Mesenchymal stem cell (in vitro differentiated cells and primary cell): ENCODE results near the gene TEAD4.

Experiments
- DNase-seq: peaks from one replicate; pipeline ENCODE4 v3.0.0-alpha.2; 2013
- H2AFZ ChIP-seq: one replicate; pipeline ENCODE4 v1.6.1; 2013; ENCODE audit warnings: low read depth, mild to moderate bottlenecking, control low read depth, inconsistent platforms, low read length, moderate library complexity
- H2AK5ac ChIP-seq: 2 replicates; pipeline ENCODE4 v1.6.1; 2013; ENCODE audit warnings: low read length, moderate library complexity, mild to moderate bottlenecking, inconsistent platforms; ENCODE audit not compliant: severe bottlenecking
- H2BK120ac ChIP-seq: one replicate; pipeline ENCODE4 v1.6.1; 2013; ENCODE audit warnings: low read depth, mild to moderate bottlenecking, inconsistent platforms, low read length, moderate library complexity
- H2BK12ac ChIP-seq, 2 experiments: one replicate each; pipeline ENCODE4 v1.6.1; 2013; ENCODE audit warnings: inconsistent platforms in 2 of 2, low read length in 2 of 2, mild to moderate bottlenecking in 2 of 2, moderate library complexity in 2 of 2, control low read depth in 1 of 2
- H2BK15ac ChIP-seq: one replicate; pipeline ENCODE4 v1.6.1; 2013; ENCODE audit warnings: mild to moderate bottlenecking, low read depth, inconsistent platforms; ENCODE audit not compliant: poor library complexity, severe bottlenecking
- H2BK5ac ChIP-seq: 2 replicates; pipeline ENCODE4 v1.6.1; 2013; ENCODE audit warnings: low read depth, mild to moderate bottlenecking, low read length, control low read depth, inconsistent platforms; ENCODE audit not compliant: poor library complexity, severe bottlenecking
- H3K14ac ChIP-seq, 2 experiments: one replicate each; pipeline ENCODE4 v1.6.1; 2013; ENCODE audit warnings: inconsistent platforms in 2 of 2, low read length in 2 of 2, control low read depth in 1 of 2, mild to moderate bottlenecking in 1 of 2, moderate library complexity in 1 of 2
- H3K18ac ChIP-seq, 2 experiments: one replicate each; pipeline ENCODE4 v1.6.1; 2013; ENCODE audit warnings: inconsistent platforms in 2 of 2, low read length in 2 of 2, control low read depth in 1 of 2, low read depth in 1 of 2, mild to moderate bottlenecking in 1 of 2
- H3K23ac ChIP-seq, 2 experiments: one replicate each; pipeline ENCODE4 v1.6.1; 2013; ENCODE audit warnings: inconsistent platforms in 2 of 2, low read length in 2 of 2, mild to moderate bottlenecking in 2 of 2, moderate library complexity in 2 of 2, control low read depth in 1 of 2
- H3K27ac ChIP-seq: 2 replicates; pipeline ENCODE4 v1.5.1; 2013; ENCODE audit warnings: mild to moderate bottlenecking, moderate library complexity, low read length, control low read depth, inconsistent platforms; ENCODE audit not compliant: poor library complexity, severe bottlenecking
- H3K27me3 ChIP-seq, 2 experiments: 2 replicates each; pipeline versions ENCODE4 v1.6.1 to v1.7.0; 2013; ENCODE audit warnings: low read length in 2 of 2, mild to moderate bottlenecking in 2 of 2, moderate library complexity in 2 of 2, control low read depth in 1 of 2, inconsistent platforms in 1 of 2; ENCODE audit not compliant: control insufficient read depth in 1 of 2, insufficient read depth in 1 of 2
- H3K36me3 ChIP-seq, 2 experiments: 2 replicates each; pipeline versions ENCODE4 v1.6.1 to v1.7.0; 2013; ENCODE audit warnings: low read length in 2 of 2, control low read depth in 1 of 2, inconsistent platforms in 1 of 2, low read depth in 1 of 2, mild to moderate bottlenecking in 1 of 2; ENCODE audit not compliant: insufficient read depth in 2 of 2, control insufficient read depth in 1 of 2
- H3K4ac ChIP-seq, 2 experiments: one replicate each; pipeline ENCODE4 v1.6.1; 2013; ENCODE audit warnings: inconsistent platforms in 2 of 2, low read length in 2 of 2, mild to moderate bottlenecking in 2 of 2, moderate library complexity in 2 of 2, control low read depth in 1 of 2, low read depth in 1 of 2
- H3K4me1 ChIP-seq: 2 replicates; pipeline ENCODE4 v1.6.1; 2013; ENCODE audit warnings: low read depth, low read length, control low read depth; ENCODE audit not compliant: control insufficient read depth, insufficient read depth
- H3K4me2 ChIP-seq: 2 replicates; pipeline ENCODE4 v1.6.1; 2013; ENCODE audit warnings: low read length, mild to moderate bottlenecking, inconsistent platforms; ENCODE audit not compliant: poor library complexity, severe bottlenecking
- H3K4me3 ChIP-seq, 2 experiments: 2 replicates each; pipeline versions ENCODE4 v1.5.1 to v1.7.0; 2013; ENCODE audit warnings: low read length in 2 of 2, mild to moderate bottlenecking in 2 of 2, control low read depth in 1 of 2, low read depth in 1 of 2; ENCODE audit not compliant: insufficient read depth in 1 of 2
- H3K79me1 ChIP-seq: replicated peaks from 2 replicates; pipeline ENCODE4 v1.6.1; 2013; ENCODE audit warnings: mild to moderate bottlenecking, control low read depth, low read length, inconsistent platforms; ENCODE audit not compliant: poor library complexity, severe bottlenecking
- H3K9ac ChIP-seq: 2 replicates; pipeline ENCODE4 v1.7.0; 2013; ENCODE audit warnings: mild to moderate bottlenecking, low read length, moderate library complexity
- H3K9me3 ChIP-seq: 2 replicates; pipeline ENCODE4 v1.7.0; 2013; ENCODE audit warnings: mild to moderate bottlenecking, low read length; ENCODE audit not compliant: control insufficient read depth
- H4K8ac ChIP-seq: one replicate; pipeline ENCODE4 v1.6.1; 2013; ENCODE audit warnings: inconsistent platforms, mild to moderate bottlenecking, low read length, moderate library complexity
- H4K91ac ChIP-seq: one replicate; pipeline ENCODE4 v1.6.1; 2013; ENCODE audit warnings: mild to moderate bottlenecking, low read length, inconsistent platforms
- WGBS: methylation state at CpG from one replicate; pipeline ENCODE4 v1.1.7; 2013; ENCODE audit warnings: mixed read lengths; 5-methylcytosine and 5-hydroxymethylcytosine counted together

The TEAD4 gene

DNA sequence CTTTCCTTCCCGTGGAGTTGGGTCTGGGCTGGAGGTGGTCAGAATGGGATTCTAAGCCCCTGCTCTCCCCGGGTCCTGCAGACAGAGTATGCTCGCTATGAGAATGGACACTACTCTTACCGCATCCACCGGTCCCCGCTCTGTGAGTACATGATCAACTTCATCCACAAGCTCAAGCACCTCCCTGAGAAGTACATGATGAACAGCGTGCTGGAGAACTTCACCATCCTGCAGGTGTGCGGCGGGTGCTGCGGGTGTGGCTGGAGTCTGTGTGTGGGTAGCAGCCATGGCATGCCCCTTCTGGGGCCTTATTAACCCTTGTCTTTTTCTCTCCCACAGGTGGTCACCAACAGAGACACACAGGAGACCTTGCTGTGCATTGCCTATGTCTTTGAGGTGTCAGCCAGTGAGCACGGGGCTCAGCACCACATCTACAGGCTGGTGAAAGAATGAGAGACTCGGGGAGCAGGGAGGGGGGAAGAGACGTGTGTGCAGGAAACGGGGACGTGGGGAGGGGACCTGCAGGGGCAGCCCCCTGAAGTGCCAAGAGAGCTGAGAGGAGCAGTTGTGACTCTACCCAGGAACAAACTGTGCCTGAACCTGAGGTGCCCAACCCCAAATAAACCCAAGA is 80.9 kb downstream of the TEAD4 start:
- Histone ChIP-seq H3K23ac (no peak overlapping the region), H4K8ac (no peak overlapping the region), H3K27me3 (no peaks in the 10 kb centered on the region), H3K9ac (no peak overlapping the region), H2BK120ac (no peak overlapping the region), H4K91ac (no peak overlapping the region), H3K4me3 (no peak overlapping the region), H2BK5ac (no peak overlapping the region), H3K4me1 (peaks cover 6% of the 10 kb centered on the region), H3K79me1 (peaks cover 4% of the 10 kb centered on the region), H2BK12ac (no peak overlapping the region), H2AK5ac (no peak overlapping the region), H3K27ac (no peak overlapping the region), H3K4me2 (no peak overlapping the region), H2BK15ac (no peak overlapping the region), H3K36me3 (peaks cover 28 to 52% of the 10 kb centered on the region in 2 experiments), H3K9me3 (no peaks in the 10 kb centered on the region), H3K14ac (no peak overlapping the region), H3K18ac (no peak overlapping the region), H2AFZ (no peak overlapping the region), H3K4ac (no peak overlapping the region)
- DNase-seq = no peak
- 96% methylated on average over 15 of the region's 15 CpGs for WGBS

DNA sequence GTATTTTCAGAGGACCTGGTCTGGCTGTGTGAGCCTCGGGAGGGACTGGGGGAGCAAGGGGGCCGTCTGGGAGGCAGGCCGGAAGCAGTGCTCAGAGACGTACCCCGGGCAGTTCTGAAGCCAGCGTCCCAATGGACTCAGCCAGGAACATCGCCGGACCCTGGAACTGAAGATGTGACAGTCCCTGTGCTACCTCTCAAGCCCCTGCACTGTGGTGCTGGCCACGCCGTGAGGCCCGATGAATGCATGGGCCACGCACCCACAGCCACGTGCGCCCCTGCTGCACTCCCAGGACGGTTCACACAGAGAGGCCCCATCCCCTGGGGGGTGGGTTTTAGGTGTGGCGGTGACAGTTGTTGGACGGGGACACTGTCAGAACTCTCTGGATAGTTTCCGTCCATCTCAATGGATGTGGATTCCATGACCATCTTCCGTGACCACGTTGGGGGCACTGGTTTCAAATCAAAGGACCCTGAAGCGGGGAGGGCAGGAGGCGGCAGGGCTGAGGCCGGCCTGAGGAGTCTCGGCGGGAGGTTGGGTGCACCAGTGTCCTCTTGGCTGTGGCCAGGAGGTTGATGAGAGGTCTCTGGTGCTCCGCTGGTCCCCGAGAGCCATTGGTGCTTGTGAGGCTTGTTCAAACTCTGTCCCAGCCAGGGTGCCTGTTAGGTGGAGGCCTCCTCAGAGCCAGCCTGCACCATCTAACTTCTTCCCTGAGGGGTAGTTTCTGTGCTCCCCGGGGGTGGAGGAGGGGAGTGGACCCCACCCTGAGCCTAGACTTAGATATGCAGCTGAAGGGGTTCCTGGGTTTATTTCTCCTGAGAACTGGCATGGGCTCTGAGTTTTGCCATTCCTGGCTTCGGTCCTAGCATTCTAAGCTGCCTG is 81.7 kb downstream of the TEAD4 start:
- Histone ChIP-seq H2AFZ (no peak overlapping the region), H4K91ac (peak overlapping the region; percentile 18), H3K14ac (no peak overlapping the region), H2AK5ac (no peak overlapping the region), H3K27me3 (no peaks in the 10 kb centered on the region), H3K9me3 (no peaks in the 10 kb centered on the region), H3K4ac (no peak overlapping the region), H3K27ac (no peak overlapping the region), H3K36me3 (peaks cover 28 to 52% of the 10 kb centered on the region in 2 experiments), H3K4me3 (no peak overlapping the region), H2BK15ac (no peak overlapping the region), H2BK120ac (no peak overlapping the region), H2BK5ac (no peak overlapping the region), H2BK12ac (no peak overlapping the region), H3K18ac (no peak overlapping the region), H3K4me2 (no peak overlapping the region), H4K8ac (no peak overlapping the region), H3K23ac (no peak overlapping the region), H3K4me1 (peaks cover 1% of the 10 kb centered on the region), H3K9ac (no peak overlapping the region), H3K79me1 (peaks cover 4% of the 10 kb centered on the region)
- DNase-seq = no peak
- WGBS = 92% methylated on average over 27 of the region's 29 CpGs

DNA sequence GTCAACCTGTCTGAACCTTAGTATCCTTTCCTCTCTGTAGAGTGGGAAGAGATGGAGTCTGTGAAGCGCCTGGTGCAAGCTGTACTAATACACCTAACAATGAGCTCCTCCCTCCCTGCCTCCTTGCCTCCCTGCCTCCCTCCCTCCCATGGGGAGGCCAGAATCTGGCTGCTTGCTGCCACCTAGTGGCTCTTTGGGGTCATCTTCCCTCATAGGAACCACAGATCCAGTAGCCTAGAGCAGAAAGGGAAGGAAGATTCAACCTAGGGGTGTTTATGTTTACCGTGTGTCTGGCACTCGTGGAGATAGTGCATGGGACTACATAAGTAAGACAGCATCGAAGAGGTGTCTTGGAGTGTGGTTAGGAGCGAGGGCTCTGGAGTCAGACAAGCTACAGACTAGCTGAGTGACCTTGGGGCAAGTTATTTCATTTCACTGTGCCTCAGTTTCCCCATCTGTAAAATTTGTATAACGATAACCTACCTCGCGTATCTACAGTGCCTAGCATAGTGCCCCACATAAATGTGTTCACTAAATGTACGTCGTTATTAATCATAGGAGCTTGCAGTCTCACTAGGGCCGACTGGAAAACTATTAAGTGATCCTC is 82.5 kb downstream of the TEAD4 start:
- Histone ChIP-seq H3K4ac (no peak overlapping the region), H2AFZ (no peak overlapping the region), H3K18ac (no peak overlapping the region), H4K8ac (no peak overlapping the region), H3K79me1 (peaks cover under 1% of the 10 kb centered on the region), H2BK5ac (no peak overlapping the region), H3K36me3 (peaks cover 28 to 54% of the 10 kb centered on the region in 2 experiments), H3K9me3 (no peaks in the 10 kb centered on the region), H3K27me3 (peaks cover 0 to 4% of the 10 kb centered on the region in 2 experiments), H2AK5ac (no peak overlapping the region), H2BK15ac (no peak overlapping the region), H3K4me2 (no peak overlapping the region), H3K9ac (no peak overlapping the region), H3K14ac (no peak overlapping the region), H3K4me1 (peaks cover 6% of the 10 kb centered on the region), H4K91ac (no peak overlapping the region), H3K27ac (no peak overlapping the region), H3K4me3 (no peak overlapping the region), H2BK12ac (no peak overlapping the region), H3K23ac (no peak overlapping the region), H2BK120ac (no peak overlapping the region)
- peak; percentile 85 for DNase-seq
- WGBS = 71% methylated on average over 11 of the region's 11 CpGs

DNA sequence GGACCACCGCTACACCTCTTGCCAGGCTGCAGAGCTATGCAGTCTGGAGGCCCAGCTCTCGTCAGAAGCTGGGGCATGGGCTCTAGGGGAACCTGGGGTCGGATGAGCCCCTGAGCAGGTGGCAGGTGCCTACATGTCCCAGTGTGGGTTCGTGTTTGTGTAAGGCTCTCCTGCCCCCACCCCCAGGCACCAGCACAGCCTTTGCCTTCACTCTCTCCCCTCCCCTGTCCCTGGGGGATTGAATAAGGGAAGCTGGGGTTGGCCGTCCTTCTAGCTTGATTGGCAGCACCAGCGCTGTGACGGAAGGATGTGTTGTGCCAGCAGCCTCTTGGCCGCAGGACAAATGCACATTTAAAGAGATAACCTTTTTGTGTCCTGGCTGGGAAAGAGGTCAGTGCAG is 83.2 kb downstream of the TEAD4 start:
- WGBS = 88% methylated on average over 7 of the region's 8 CpGs
- no peaks in the 10 kb centered on the region for H3K79me1 ChIP-seq
- no peak overlapping the region for H2AK5ac ChIP-seq
- H3K18ac ChIP-seq = no peak overlapping the region
- no peak overlapping the region for H2BK120ac ChIP-seq
- no peaks in the 10 kb centered on the region for H3K9me3 ChIP-seq
- H2BK5ac ChIP-seq = no peak overlapping the region
- DNase-seq = no peak
- H3K4me1 ChIP-seq = peaks cover 8% of the 10 kb centered on the region
- no peak overlapping the region for H3K4me2 ChIP-seq
- no peak overlapping the region for H3K9ac ChIP-seq
- H2BK12ac ChIP-seq = no peak overlapping the region
- H4K91ac ChIP-seq = no peak overlapping the region
- H3K4ac ChIP-seq = no peak overlapping the region
- H3K27me3 ChIP-seq = peaks cover 0 to 6% of the 10 kb centered on the region in 2 experiments
- no peak overlapping the region for H2AFZ ChIP-seq
- H3K4me3 ChIP-seq = no peak overlapping the region
- H3K14ac ChIP-seq = no peak overlapping the region
- H4K8ac ChIP-seq = no peak overlapping the region
- H3K36me3 ChIP-seq = peaks cover 28 to 49% of the 10 kb centered on the region in 2 experiments
- H3K27ac ChIP-seq = no peak overlapping the region
- no peak overlapping the region for H3K23ac ChIP-seq
- no peak overlapping the region for H2BK15ac ChIP-seq
